Measurements from ENCODE around the gene TTC9C.
"Not testable (repeated sequence)": the region's sequence is repeated elsewhere in the genome, so short reads cannot be mapped to it uniquely, and the experiment has no call there.

The TTC9C gene

DNA sequence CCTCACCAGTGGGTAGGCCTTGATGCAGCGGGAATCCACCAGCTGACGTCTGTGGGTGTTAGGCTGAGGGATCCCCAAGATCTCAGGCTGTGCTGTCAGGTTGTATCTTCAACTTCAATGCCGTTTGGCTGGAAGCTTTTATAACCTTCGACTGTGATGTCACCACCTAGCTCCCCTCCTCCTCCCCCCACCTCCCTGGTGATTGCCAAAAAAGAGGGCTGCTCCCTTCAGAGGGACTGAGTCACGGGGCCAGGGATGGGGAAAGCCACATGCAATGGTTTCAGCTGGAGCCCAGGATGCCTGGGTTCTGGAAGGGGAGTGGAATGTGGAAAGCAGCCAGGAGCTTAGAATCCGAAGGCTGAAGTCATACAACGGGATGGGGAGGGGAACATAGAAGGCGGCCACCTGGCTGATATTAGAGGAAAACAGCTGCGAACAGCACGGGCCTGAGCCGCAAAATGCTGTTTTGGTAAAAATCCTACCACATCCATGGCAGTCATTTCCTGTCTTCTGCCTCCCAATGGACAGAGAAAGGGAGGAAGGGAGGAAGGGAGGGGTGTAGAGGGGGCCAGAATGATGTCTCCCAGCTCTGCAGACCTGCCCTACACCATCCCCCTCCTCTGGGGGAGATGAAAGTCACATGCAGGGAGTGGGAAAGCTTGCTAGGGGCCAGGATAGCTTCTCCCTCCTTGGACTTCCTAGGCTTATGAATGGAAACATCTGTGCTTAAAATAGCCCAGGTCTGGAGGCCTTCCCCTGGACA lies 38.7 kb upstream of the TTC9C start, which contains the start of gene LRRN4CL:
TSS of gene LRRN4CL (minus strand) at position 110 of the 763 bp plus-strand sequence. CDS start 1,022 bp downstream, outside the sequence.
- no peaks in the 10 kb centered on the region for H3K27me3 ChIP-seq (ENCODE audit: insufficient read depth, low read length, poor library complexity, severe bottlenecking)
- no peaks in the 10 kb centered on the region for H3F3A ChIP-seq (ENCODE audit: low read depth)
- TF ChIP-seq, protein P1, sequence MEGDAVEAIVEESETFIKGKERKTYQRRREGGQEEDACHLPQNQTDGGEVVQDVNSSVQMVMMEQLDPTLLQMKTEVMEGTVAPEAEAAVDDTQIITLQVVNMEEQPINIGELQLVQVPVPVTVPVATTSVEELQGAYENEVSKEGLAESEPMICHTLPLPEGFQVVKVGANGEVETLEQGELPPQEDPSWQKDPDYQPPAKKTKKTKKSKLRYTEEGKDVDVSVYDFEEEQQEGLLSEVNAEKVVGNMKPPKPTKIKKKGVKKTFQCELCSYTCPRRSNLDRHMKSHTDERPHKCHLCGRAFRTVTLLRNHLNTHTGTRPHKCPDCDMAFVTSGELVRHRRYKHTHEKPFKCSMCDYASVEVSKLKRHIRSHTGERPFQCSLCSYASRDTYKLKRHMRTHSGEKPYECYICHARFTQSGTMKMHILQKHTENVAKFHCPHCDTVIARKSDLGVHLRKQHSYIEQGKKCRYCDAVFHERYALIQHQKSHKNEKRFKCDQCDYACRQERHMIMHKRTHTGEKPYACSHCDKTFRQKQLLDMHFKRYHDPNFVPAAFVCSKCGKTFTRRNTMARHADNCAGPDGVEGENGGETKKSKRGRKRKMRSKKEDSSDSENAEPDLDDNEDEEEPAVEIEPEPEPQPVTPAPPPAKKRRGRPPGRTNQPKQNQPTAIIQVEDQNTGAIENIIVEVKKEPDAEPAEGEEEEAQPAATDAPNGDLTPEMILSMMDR (conservative IDR thresholded peaks at IDR 0.05; ENCODE audit: low read length) = no peak
- no peak for TF ChIP-seq EZH2phosphoT487 (IDR thresholded peaks at IDR 0.05; ENCODE audit: borderline replicate concordance)
- no peaks in the 10 kb centered on the region for H4K20me1 ChIP-seq (ENCODE audit: insufficient read depth, low read length, poor library complexity, severe bottlenecking)
- no peak within 1 kb of the TSS for H3K4me3 ChIP-seq (ENCODE audit: low read length, poor library complexity, severe bottlenecking)
- no peaks in the 10 kb centered on the region for H3K79me2 ChIP-seq (ENCODE audit: insufficient read depth, low read length)
- H3K9ac ChIP-seq (ENCODE audit: low read depth, low read length, poor library complexity, severe bottlenecking) = no peak within 1 kb of the TSS
- H3K9me2 ChIP-seq (replicated peaks; ENCODE audit: low read depth, low read length) = no peaks in the 10 kb centered on the region
- no peak within 1 kb of the TSS for H2AFZ ChIP-seq (ENCODE audit: low read length)
- H3K4me2 ChIP-seq (ENCODE audit: low read depth, low read length, poor library complexity, severe bottlenecking) = no peak within 1 kb of the TSS
- H3K36me3 ChIP-seq (ENCODE audit: insufficient read depth, low read length) = peaks cover 44% of the 10 kb centered on the region; the same call in 1 of the 2 replicates
- no peaks in the 10 kb centered on the region for H3K4me1 ChIP-seq (ENCODE audit: insufficient read depth, low read length, poor library complexity, severe bottlenecking)
- H3K9me3 ChIP-seq (ENCODE audit: insufficient read depth, low read depth, low read length) = no peaks in the 10 kb centered on the region

DNA sequence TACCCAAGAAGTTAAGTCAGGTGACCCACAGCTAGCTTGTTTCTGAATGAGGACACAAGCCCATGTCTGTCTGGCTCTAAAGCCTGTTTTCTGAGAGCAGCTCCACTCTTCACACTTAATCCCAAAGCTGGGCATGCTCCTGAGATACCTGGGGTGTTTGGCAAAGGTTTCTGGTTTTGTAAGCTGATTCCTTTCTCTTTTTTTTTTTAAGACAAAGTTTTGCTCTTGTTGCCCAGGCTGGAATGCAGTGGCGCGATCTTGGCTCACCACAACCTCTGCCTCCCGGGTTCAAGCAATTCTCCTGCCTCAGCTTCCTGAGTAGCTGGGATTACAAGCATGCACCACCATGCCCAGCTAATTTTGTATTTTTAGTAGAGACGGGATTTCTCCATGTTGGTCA lies 34.7 kb upstream of the TTC9C start:
- H3K9me2 ChIP-seq (replicated peaks; ENCODE audit: low read depth, low read length); H4K20me1 ChIP-seq (ENCODE audit: insufficient read depth, low read length, poor library complexity, severe bottlenecking); H3K27me3 ChIP-seq (ENCODE audit: insufficient read depth, low read length, poor library complexity, severe bottlenecking); H3K4me2 ChIP-seq (ENCODE audit: low read depth, low read length, poor library complexity, severe bottlenecking); H3F3A ChIP-seq (ENCODE audit: low read depth); H3K9ac ChIP-seq (ENCODE audit: low read depth, low read length, poor library complexity, severe bottlenecking); H3K9me3 ChIP-seq (ENCODE audit: insufficient read depth, low read depth, low read length); H3K4me1 ChIP-seq (ENCODE audit: insufficient read depth, low read length, poor library complexity, severe bottlenecking); H2AFZ ChIP-seq (ENCODE audit: low read length); H3K79me2 ChIP-seq (ENCODE audit: insufficient read depth, low read length); H3K4me3 ChIP-seq (ENCODE audit: low read length, poor library complexity, severe bottlenecking): not testable (repeated sequence)
- peaks cover 44% of the 10 kb centered on the region; the same call in 1 of the 2 replicates for H3K36me3 ChIP-seq (ENCODE audit: insufficient read depth, low read length)

DNA sequence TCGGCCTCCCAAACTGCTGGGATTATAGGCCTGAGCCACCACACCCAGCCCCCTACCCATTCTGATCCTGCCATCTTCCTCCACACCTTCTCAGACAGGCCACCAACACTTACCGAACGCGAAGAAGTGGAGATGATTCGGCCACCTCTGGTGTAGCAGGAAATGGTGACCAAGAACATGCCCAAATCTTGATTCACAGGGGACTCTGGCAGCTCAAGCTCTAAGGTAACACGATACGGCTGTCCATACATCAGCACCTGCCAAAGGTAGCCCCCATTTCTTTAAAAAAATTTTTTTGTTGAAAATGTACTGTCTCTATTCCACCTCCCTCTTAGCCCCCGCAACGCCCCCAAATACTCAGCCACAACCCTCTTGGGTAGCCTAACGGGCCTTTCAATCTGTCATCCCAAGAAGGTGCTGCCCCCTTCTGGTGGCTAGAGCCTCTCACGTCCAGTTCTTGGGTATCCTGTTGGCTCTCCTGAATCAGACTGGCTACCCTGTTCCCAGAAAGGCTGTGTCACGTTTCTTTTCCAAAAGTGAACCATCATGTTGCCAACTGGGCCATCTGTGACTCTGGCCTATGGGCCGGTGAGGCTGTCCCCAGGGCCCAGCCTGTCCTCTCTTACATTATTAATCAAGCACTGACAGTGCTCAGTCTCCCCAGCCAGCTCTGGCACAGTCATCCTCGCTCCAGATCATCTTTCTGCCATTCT lies 33.7 kb upstream of the TTC9C start:
- Histone ChIP-seq H3K4me3 (ENCODE audit: low read length, poor library complexity, severe bottlenecking) (no peak overlapping the region), H3K27me3 (ENCODE audit: insufficient read depth, low read length, poor library complexity, severe bottlenecking) (no peaks in the 10 kb centered on the region), H3K4me2 (ENCODE audit: low read depth, low read length, poor library complexity, severe bottlenecking) (no peak overlapping the region), H3K9me3 (ENCODE audit: insufficient read depth, low read depth, low read length) (no peaks in the 10 kb centered on the region), H3K9me2 (replicated peaks; ENCODE audit: low read depth, low read length) (no peaks in the 10 kb centered on the region), H3K79me2 (ENCODE audit: insufficient read depth, low read length) (no peaks in the 10 kb centered on the region), H4K20me1 (ENCODE audit: insufficient read depth, low read length, poor library complexity, severe bottlenecking) (no peaks in the 10 kb centered on the region), H3K36me3 (ENCODE audit: insufficient read depth, low read length) (peaks cover 44% of the 10 kb centered on the region; the same call in 1 of the 2 replicates), H3F3A (ENCODE audit: low read depth) (no peaks in the 10 kb centered on the region), H3K9ac (ENCODE audit: low read depth, low read length, poor library complexity, severe bottlenecking) (no peak overlapping the region), H2AFZ (ENCODE audit: low read length) (no peak overlapping the region), H3K4me1 (ENCODE audit: insufficient read depth, low read length, poor library complexity, severe bottlenecking) (no peaks in the 10 kb centered on the region)
- TF ChIP-seq, protein P1 (conservative IDR thresholded peaks at IDR 0.05; ENCODE audit: low read length) = peak; percentile 91
- no peak for TF ChIP-seq EZH2phosphoT487 (IDR thresholded peaks at IDR 0.05; ENCODE audit: borderline replicate concordance)

All from Loucy (cell line).